Chondrocyte (in vitro differentiated cells): ENCODE measurements around the gene LILRB3. TPM values are rescaled to one million over a fixed set of nuclear protein-coding genes. Genes with fewer than 3 reads are reported as not detected.
"Not testable (repeated sequence)": the region's sequence is repeated elsewhere in the genome, so short reads cannot be mapped to it uniquely, and the experiment has no call there.

ENCODE experiments used
- DNase-seq: peaks from one replicate; pipeline ENCODE4 v3.0.0; 2021; ENCODE audit warnings: mixed read lengths, low spot score
- H3K27ac Mint-ChIP-seq: one replicate; pipeline ENCODE4 v1.8.0; 2021; ENCODE audit warnings: mild to moderate bottlenecking, moderate library complexity, mixed read lengths; ENCODE audit not compliant: unreplicated experiment
- H3K27me3 Mint-ChIP-seq: 2 replicates; pipeline ENCODE4 v1.8.0; 2021; ENCODE audit warnings: low read depth, mixed read lengths
- H3K36me3 Mint-ChIP-seq: 2 replicates; pipeline ENCODE4 v1.8.0; 2021; ENCODE audit warnings: low read depth, mixed read lengths
- H3K4me1 Mint-ChIP-seq: 2 replicates; pipeline ENCODE4 v1.8.0; 2021; ENCODE audit warnings: low read depth, mild to moderate bottlenecking, mixed read lengths
- H3K4me3 Mint-ChIP-seq: one replicate; pipeline ENCODE4 v1.8.0; 2021; ENCODE audit warnings: mild to moderate bottlenecking, moderate library complexity, mixed read lengths; ENCODE audit not compliant: unreplicated experiment
- H3K9me3 Mint-ChIP-seq: 2 replicates; pipeline ENCODE4 v1.8.0; 2021; ENCODE audit warnings: low read depth, mixed read lengths
- total RNA-seq: library from RNA; stranded (reverse); gene quantifications from 3 replicates; pipeline ENCODE4 v1.2.1, GENCODE V29; 2021
- TF ChIP-seq, protein P1 (sequence below): fragments of 200-600 bp; sonication (generic); IDR thresholded peaks from 2 replicates; pipeline ENCODE4 v1.5.0; 2021; ENCODE audit warnings: antibody characterized with exemption, mild to moderate bottlenecking, moderate library complexity

Gene LILRB3
- total RNA-seq, 1 donor from 2014 or later, result not detected

DNA sequence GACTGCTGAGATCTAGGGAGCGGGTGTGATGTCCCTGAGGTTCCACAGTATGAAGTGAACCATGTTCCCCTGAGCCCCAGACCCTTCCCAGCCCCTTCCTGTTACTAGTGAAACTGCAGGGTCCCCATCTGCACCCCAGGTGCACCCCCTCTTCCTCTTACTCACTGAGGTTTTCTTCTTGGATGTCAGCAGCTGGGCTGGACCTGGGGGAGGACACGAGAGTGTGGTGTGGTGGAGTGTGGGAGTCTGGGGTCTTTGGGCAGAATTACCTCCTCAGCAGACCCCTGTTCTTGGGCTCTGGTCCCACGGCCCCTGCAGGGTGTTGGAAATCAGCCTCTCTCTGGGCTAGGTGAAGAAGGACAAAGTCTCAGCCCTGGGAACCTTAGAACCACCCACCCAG lies 23.1 kb upstream of the LILRB3 start:
- Mint-ChIP-seq H3K4me1 (peaks cover 3% of the 10 kb centered on the region), H3K4me3 (no peak overlapping the region), H3K9me3 (no peaks in the 10 kb centered on the region), H3K27me3 (peaks cover 16% of the 10 kb centered on the region), H3K27ac (no peak overlapping the region), H3K36me3 (no peaks in the 10 kb centered on the region)
- TF ChIP-seq, protein P1, sequence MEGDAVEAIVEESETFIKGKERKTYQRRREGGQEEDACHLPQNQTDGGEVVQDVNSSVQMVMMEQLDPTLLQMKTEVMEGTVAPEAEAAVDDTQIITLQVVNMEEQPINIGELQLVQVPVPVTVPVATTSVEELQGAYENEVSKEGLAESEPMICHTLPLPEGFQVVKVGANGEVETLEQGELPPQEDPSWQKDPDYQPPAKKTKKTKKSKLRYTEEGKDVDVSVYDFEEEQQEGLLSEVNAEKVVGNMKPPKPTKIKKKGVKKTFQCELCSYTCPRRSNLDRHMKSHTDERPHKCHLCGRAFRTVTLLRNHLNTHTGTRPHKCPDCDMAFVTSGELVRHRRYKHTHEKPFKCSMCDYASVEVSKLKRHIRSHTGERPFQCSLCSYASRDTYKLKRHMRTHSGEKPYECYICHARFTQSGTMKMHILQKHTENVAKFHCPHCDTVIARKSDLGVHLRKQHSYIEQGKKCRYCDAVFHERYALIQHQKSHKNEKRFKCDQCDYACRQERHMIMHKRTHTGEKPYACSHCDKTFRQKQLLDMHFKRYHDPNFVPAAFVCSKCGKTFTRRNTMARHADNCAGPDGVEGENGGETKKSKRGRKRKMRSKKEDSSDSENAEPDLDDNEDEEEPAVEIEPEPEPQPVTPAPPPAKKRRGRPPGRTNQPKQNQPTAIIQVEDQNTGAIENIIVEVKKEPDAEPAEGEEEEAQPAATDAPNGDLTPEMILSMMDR, result no peak
- no peak for DNase-seq

DNA sequence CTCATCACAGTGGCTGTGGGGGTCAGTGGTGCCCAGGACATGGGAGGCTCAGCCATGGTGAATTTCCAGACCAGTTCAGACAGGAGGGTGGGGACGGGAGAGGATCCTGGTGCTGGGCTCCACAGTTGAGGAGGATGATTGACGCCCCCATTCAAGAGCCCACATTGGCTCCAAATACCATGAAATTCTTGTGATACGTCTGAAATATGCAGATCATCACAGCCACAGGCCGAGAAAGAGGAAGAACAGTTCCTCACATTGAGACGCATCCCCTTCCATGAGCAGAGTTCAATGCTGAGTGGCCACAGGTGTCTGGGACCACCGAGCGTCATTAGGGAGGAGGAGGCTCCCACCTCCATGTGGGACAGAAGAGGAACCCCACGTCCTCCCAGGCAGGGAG lies 21.0 kb upstream of the LILRB3 start:
- not testable (repeated sequence) for H3K9me3 Mint-ChIP-seq, H3K4me1 Mint-ChIP-seq, H3K4me3 Mint-ChIP-seq, H3K36me3 Mint-ChIP-seq, DNase-seq, H3K27ac Mint-ChIP-seq
- peaks cover 12% of the 10 kb centered on the region for H3K27me3 Mint-ChIP-seq

DNA sequence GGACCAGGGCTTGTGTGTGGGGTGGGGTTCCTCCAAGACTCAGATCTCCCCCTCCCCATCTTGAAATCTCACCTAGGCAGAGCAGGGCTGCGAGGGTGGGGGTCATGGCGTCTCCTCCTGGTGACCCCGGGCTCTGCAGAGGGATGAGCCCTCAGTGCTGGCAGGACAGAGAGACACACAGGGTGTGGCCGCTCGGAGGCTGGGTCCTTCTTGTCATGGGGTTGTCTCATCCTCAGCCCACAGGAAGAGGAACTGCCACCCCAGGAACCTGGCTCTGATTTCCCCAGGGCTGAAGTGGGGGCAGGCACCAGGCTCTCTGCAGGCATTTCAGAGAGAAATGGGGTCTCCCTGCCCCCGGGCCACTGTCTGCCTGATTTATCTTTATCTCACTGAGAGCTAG lies 19.8 kb upstream of the LILRB3 start, which contains the start of gene LILRA6:
Gene LILRA6 (minus strand): TSS at position 145 of the 400 bp plus-strand sequence.
- H3K4me3 Mint-ChIP-seq, H3K27ac Mint-ChIP-seq, H3K4me1 Mint-ChIP-seq, DNase-seq, H3K36me3 Mint-ChIP-seq, H3K9me3 Mint-ChIP-seq: not testable (repeated sequence)
- peaks cover 19% of the 10 kb centered on the region for H3K27me3 Mint-ChIP-seq

DNA sequence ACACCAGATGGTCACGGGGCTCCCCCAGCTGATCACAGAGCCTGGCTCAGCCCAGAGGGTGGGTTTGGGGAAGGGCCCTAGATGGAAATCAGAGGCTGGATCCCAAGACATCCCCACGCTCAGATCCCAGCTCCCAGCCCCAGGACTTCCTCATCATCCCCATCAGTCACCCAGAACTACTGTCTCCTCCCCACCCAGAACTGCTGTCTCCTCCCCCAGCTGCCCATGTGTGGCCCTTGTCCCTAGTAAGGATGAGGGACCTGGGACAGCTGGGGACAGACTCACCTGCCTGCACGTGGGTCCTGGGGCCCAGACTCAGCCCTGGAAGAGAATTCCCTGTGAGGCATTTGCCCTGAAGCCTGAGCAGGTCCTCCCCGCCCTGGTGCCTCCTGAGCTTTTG lies 19.4 kb upstream of the LILRB3 start:
- H3K36me3 Mint-ChIP-seq, H3K27ac Mint-ChIP-seq, H3K4me1 Mint-ChIP-seq, H3K4me3 Mint-ChIP-seq, H3K9me3 Mint-ChIP-seq, DNase-seq: not testable (repeated sequence)
- peaks cover 20% of the 10 kb centered on the region for H3K27me3 Mint-ChIP-seq

DNA sequence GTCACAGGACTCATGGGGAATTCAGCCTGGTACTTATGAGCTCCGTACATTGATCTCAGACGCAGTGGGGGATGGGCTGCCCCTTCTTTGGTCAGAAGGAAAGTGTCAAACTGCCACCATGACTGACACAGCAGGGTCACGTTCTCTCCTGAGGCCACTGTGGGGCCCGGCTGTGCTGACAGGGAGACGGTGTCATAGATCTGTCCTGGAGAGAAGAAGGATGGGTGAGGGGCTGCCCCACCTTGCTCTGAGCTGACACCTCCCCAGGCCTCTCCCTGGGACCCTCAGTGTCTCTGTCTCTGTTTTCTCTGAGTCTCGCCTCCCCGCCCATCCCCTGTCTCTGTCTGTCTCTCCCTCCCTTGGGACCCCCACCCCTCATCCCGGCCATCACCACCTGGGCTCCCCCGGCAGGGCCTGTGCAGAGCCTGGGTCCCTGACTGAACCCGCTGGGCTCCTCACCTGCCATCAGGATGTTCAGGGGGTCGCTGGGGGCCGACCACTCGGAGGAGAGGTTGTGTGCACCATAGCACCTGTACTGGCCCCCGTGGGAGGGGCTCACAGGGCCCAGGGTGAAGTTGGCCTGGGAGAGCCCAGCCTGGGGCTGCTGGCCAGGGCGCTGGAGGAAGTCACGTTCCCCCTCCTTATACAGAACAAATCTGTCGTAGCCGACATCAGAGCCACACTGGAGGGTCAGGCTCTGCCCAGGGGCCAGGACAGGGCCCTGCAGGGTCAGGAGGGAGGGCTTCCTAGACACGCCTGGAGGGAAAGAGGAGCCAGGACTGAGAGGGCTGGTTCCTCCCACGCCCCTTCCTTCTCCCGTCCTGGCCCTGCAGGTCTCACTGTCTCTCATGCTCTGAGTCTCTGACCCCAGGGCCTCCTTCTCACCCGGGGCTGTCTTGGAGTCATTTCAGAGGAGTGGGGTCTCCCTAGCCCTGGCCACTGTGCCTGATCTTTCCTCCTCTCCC lies 17.8 kb upstream of the LILRB3 start:
- not testable (repeated sequence) for H3K27ac Mint-ChIP-seq, DNase-seq, H3K36me3 Mint-ChIP-seq, H3K9me3 Mint-ChIP-seq, H3K4me1 Mint-ChIP-seq, H3K4me3 Mint-ChIP-seq
- peaks cover 22% of the 10 kb centered on the region for H3K27me3 Mint-ChIP-seq

DNA sequence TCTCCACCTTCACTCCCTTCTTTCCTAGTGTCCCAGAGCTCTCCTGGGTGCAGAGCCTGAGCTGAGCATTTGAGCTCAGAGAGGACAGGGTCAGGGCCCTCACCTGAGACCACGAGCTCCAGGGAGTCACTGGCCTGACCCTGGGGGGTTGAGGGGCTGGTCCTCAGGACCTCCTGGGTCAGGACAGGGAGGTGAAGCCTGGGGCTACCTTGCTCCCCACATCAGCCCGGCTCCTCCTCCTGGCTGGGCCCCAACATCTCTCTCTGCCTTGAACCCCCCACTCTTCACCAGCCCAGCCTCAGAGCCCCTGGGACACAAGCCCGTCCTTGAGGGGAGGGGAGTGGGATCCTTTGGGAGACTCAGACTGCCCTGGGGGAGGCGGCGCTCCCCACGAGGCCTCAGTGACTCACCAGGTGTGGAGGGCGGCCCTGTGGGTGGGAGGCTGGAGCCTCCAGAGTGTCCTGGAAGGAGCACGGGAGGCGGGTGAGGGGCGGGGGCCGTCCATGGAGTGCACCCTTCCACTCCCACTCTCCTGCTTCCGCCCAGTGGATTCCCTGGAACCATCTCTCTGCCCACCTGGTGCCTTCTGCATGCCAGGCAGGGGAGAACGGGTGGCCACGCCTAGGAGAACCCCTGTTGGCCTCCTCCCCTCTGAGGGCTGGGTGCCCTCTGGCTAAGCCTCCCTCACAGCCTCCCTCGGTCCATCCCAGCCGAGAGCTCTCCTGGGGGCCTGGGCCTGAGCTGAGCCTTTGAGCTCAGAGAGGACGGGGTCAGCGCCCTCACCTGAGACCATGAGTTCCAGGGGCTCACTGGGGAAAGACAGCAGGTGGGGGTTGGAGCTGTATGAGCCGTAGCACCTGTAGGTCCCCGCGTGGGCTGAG lies 16.9 kb upstream of the LILRB3 start:
- peaks cover 25% of the 10 kb centered on the region for H3K27me3 Mint-ChIP-seq
- peak; percentile 93 for DNase-seq
- not testable (repeated sequence) for H3K9me3 Mint-ChIP-seq, H3K27ac Mint-ChIP-seq, H3K4me3 Mint-ChIP-seq, H3K4me1 Mint-ChIP-seq, H3K36me3 Mint-ChIP-seq

DNA sequence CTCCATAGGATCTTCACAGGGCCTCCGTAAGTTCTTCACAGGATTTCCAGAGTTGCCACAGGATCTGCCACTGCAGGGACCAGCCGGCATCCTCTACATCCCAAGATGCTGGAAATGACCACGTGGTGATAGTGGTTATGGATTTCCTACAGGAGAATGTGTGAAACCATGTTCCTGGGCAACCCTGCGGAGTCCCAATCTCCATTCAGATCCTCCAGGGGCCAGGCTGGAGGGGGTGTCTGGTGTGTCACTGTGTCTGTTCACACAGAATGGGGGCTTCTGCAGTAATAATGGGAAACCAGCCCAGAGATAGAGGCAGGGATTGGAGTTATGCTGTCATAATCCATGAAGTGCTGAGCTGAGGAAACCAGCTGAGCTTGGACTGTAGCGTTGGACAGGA lies 11.1 kb upstream of the LILRB3 start:
- H3K27me3 Mint-ChIP-seq, result peaks cover 36% of the 10 kb centered on the region
- no peaks in the 10 kb centered on the region for H3K4me1 Mint-ChIP-seq
- TF ChIP-seq, protein P1, result no peak
- no peak overlapping the region for H3K27ac Mint-ChIP-seq
- DNase-seq, result peak; percentile 35
- no peak overlapping the region for H3K4me3 Mint-ChIP-seq
- peaks cover 15% of the 10 kb centered on the region for H3K9me3 Mint-ChIP-seq
- peaks cover 4% of the 10 kb centered on the region for H3K36me3 Mint-ChIP-seq
